ENCODE data around the gene SEL1L2. TPM values are rescaled to one million over a fixed set of nuclear protein-coding genes. Genes with fewer than 3 reads are reported as not detected.

The SEL1L2 gene
- total RNA-seq, 4 donors from 2014 or later: not detected

DNA sequence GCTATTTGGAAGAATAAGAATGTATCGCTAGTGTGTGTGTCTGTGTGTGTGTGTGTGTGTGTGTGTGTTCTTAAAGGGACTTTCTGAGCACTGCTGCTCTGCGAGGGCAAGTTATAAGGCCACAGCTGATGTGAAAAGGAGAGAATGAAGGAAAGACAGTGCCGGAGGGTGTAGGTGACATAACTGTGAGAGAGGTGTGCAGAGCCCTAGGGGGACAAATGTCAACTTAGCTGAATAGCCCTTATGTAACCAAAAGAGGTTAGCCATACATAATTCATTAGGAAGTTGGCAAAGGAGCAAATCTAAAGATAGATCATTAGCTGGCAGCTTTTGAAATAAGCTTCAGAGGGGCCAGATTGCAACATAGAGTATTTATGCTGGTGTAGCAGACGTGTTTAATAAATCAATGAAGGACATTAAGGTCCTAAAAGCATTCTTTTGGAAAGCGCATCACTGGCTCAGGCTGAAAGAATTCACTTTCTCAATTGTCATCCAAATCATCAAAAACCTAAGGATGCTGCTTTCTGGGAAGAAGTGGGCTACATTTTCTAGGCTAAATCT, 124.5 kb downstream of the SEL1L2 start:
- intact Hi-C loops (cut with DNase I; ENCODE audit: low total_unique reads): no loop called here
- H3K27me3 ChIP-seq: no peaks in the 10 kb centered on the region
- peak overlapping the region; percentile 50 to 80 (median 70) for H3K27ac ChIP-seq
- H3K9me3 ChIP-seq: no peaks in the 10 kb centered on the region
- TF ChIP-seq, protein P1, sequence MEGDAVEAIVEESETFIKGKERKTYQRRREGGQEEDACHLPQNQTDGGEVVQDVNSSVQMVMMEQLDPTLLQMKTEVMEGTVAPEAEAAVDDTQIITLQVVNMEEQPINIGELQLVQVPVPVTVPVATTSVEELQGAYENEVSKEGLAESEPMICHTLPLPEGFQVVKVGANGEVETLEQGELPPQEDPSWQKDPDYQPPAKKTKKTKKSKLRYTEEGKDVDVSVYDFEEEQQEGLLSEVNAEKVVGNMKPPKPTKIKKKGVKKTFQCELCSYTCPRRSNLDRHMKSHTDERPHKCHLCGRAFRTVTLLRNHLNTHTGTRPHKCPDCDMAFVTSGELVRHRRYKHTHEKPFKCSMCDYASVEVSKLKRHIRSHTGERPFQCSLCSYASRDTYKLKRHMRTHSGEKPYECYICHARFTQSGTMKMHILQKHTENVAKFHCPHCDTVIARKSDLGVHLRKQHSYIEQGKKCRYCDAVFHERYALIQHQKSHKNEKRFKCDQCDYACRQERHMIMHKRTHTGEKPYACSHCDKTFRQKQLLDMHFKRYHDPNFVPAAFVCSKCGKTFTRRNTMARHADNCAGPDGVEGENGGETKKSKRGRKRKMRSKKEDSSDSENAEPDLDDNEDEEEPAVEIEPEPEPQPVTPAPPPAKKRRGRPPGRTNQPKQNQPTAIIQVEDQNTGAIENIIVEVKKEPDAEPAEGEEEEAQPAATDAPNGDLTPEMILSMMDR (IDR thresholded peaks at IDR 0.05): no peak
- TF ChIP-seq EP300 (IDR thresholded peaks at IDR 0.05; ENCODE audit: low read depth) (peak; percentile 66), POLR2A (IDR thresholded peaks at IDR 0.05) (no peak), POLR2AphosphoS5 (IDR thresholded peaks at IDR 0.05) (peak in 2 of 3 donors; percentile 77 to 83)
- no peak for DNase-seq
- 45 to 47% methylated on average over 5 of the region's 5 CpGs for WGBS, 2 donors (ENCODE audit: low coverage in 1 of 2)
- H3K36me3 ChIP-seq: no peaks in the 10 kb centered on the region
- in situ Hi-C loops (cut with MboI; ENCODE audit: low pct_ligation_motif_present in 1 of 4, low pct_unique_long_range_greater_than_20kb in 1 of 4, low sequenced_read_pairs in 3 of 4): no loop called here
- H3K4me1 ChIP-seq: peaks cover 0 to 12% (median 6%) of the 10 kb centered on the region in 4 donors
- no peak overlapping the region for H3K4me3 ChIP-seq

DNA sequence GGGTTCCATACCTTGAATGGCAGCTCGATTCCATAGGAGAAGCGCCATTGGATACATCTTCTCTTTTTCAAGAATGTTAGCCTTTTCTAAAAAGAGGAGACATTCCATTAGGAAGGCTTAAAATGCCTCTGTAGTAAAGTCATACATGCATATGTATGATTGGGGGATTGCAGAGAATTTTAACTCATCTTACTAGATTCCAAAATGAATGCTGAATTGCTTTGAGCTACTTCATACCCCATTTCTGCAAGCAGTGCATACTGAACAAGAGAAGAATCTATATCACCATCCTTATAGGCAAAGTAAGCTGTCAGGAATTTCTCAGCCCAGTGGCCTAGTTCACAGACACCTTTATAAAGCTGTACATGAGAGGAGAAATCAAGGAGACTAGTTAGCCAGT, 125.3 kb downstream of the SEL1L2 start:
- no peaks in the 10 kb centered on the region for H3K9me3 ChIP-seq
- no peak overlapping the region for H3K4me3 ChIP-seq
- peaks cover 0 to 12% (median 6%) of the 10 kb centered on the region in 4 donors for H3K4me1 ChIP-seq
- intact Hi-C loops (cut with DNase I; ENCODE audit: low total_unique reads) (no loop called here), in situ Hi-C loops (cut with MboI; ENCODE audit: low pct_ligation_motif_present in 1 of 4, low pct_unique_long_range_greater_than_20kb in 1 of 4, low sequenced_read_pairs in 3 of 4) (no loop called here)
- H3K36me3 ChIP-seq: no peaks in the 10 kb centered on the region
- 71 to 80% methylated on average over 1 to 2 of the region's 2 CpGs for WGBS, 2 donors (ENCODE audit: low coverage in 1 of 2)
- no peak for DNase-seq
- no peaks in the 10 kb centered on the region for H3K27me3 ChIP-seq
- H3K27ac ChIP-seq: peak overlapping the region; percentile 50 to 80 (median 70)
- no peak for TF ChIP-seq POLR2AphosphoS5 (IDR thresholded peaks at IDR 0.05)
- no peak for TF ChIP-seq EP300 (IDR thresholded peaks at IDR 0.05; ENCODE audit: low read depth)
- TF ChIP-seq, protein P1 (IDR thresholded peaks at IDR 0.05): no peak
- TF ChIP-seq POLR2A (IDR thresholded peaks at IDR 0.05): no peak

DNA sequence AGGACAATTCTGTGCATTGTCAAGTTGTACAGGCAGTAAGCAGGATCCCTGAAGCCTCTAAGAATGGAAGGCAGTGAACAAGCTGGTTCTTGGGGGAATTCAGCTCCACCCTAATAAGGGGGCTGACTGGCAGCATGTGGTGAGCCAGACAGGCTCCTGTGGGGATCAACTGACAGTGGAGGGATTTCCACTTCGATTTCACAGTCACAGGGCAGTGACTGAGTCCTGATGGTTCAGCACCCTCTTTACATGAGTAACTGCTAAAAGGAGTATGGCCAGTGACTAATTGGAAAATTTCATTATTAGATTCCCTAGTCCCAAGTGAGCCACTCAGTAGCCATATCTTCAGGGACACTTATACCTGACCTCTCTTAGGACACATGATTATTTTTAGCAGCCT, 127.2 kb downstream of the SEL1L2 start:
- Histone ChIP-seq H3K4me3 (no peak overlapping the region), H3K9me3 (no peaks in the 10 kb centered on the region), H3K36me3 (no peaks in the 10 kb centered on the region), H3K27ac (no peak overlapping the region), H3K4me1 (peaks cover 0 to 8% (median 6%) of the 10 kb centered on the region in 4 donors), H3K27me3 (no peaks in the 10 kb centered on the region)
- DNase-seq: no peak
- 56% methylated on average over 1 of the region's 1 CpG; no CpG with 5 or more reads in 1 of the 2 donors for WGBS, 2 donors (ENCODE audit: low coverage in 1 of 2)
- TF ChIP-seq POLR2A (IDR thresholded peaks at IDR 0.05): no peak
- TF ChIP-seq, protein P1 (IDR thresholded peaks at IDR 0.05): no peak
- no peak for TF ChIP-seq POLR2AphosphoS5 (IDR thresholded peaks at IDR 0.05)
- TF ChIP-seq EP300 (IDR thresholded peaks at IDR 0.05; ENCODE audit: low read depth): no peak
- in situ Hi-C loops (cut with MboI; ENCODE audit: low pct_ligation_motif_present in 1 of 4, low pct_unique_long_range_greater_than_20kb in 1 of 4, low sequenced_read_pairs in 3 of 4) (no loop called here), intact Hi-C loops (cut with DNase I; ENCODE audit: low total_unique reads) (no loop called here)

- in situ Hi-C loops (cut with MboI; ENCODE audit: low pct_ligation_motif_present in 1 of 4, low pct_unique_long_range_greater_than_20kb in 1 of 4, low sequenced_read_pairs in 3 of 4) (no loop called here), intact Hi-C loops (cut with DNase I; ENCODE audit: low total_unique reads) (no loop called here)
- DNase-seq: no peak
- no peaks in the 10 kb centered on the region for H3K9me3 ChIP-seq
- peaks cover 0 to 8% (median 6%) of the 10 kb centered on the region in 4 donors for H3K4me1 ChIP-seq
- TF ChIP-seq POLR2A (IDR thresholded peaks at IDR 0.05): no peak
- TF ChIP-seq POLR2AphosphoS5 (IDR thresholded peaks at IDR 0.05): no peak
- TF ChIP-seq, protein P1 (IDR thresholded peaks at IDR 0.05): no peak
- no peak for TF ChIP-seq EP300 (IDR thresholded peaks at IDR 0.05; ENCODE audit: low read depth)
- H3K36me3 ChIP-seq: no peaks in the 10 kb centered on the region
- H3K4me3 ChIP-seq: no peak overlapping the region
- 60 to 78% methylated on average over 1 to 2 of the region's 2 CpGs for WGBS, 2 donors (ENCODE audit: low coverage in 1 of 2)
- no peak overlapping the region for H3K27ac ChIP-seq
- no peaks in the 10 kb centered on the region for H3K27me3 ChIP-seq
Observed at GRCh38 chr20:13862245-13862644, 128.2 kb downstream of the SEL1L2 start.
